ENCODE measurements around the gene CELF5.
"Not testable (repeated sequence)": the region's sequence is repeated elsewhere in the genome, so short reads cannot be mapped to it uniquely, and the experiment has no call there.

The CELF5 gene

DNA sequence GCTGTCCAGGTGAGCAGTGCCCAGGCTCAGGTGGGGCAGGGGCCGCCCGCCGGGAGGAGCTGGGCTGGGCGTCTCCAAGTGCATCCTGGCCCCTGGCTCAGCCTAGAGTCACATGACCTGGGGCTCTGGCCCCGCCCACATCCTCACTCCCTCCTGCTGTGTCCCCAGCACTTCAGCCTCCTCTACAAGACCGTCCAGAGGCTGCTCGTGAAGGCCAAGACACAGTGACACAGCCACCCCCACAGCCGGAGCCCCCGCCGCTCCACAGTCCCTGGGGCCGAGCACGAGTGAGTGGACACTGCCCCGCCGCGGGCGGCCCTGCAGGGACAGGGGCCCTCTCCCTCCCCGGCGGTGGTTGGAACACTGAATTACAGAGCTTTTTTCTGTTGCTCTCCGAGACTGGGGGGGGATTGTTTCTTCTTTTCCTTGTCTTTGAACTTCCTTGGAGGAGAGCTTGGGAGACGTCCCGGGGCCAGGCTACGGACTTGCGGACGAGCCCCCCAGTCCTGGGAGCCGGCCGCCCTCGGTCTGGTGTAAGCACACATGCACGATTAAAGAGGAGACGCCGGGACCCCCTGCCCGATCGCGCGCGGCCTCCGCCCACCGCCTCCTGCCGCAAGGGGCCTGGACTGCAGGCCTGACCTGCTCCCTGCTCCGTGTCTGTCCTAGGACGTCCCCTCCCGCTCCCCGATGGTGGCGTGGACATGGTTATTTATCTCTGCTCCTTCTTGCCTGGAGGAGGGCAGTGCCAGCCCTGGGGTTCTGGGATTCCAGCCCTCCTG, 16.8 kb upstream of the CELF5 start:
- no peak for DNase-seq (ENCODE audit: low spot score)

DNA sequence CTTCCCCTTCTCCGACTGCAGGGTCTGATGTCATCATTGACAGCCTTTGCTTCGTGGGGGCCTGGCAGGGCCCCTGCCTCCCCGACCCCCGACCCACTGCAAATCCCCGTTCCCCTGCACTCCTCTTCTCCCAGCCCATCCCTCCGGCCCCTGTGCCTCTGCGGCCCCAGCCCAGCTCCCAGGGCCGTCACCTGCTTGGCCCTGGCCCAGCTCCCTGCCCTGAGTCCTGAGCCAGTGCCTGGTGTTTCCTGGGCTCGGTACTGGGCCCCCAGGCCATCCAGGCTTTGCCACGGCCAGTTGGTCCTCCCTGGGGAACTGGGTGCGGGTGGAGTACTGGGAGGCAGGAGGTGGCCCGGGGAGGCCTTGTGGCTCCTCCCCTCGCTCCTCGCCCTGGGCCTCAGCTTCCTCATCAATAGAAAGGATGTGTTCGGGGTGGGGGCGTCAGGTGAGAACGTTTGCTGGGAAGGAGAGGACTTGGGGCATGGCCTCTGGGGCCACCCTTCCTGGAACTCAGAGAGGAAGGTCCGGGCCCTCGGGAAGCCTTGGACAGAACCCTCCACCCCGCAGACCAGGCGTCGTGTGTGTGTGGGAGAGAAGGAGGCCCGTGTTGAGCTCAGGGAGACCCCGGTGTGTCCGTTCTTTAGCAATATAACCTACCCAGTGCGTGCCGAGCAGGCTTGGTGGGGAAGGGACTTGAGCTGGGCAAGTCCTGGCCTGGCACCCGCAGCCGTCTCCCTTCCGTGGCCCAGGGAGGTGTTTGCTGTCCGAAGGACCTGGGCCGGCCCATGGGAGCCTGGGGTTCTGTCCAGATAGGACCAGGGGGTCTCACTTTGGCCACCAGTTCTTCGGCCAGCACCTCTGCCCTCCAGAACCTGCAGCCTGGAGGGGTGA, 15.9 kb upstream of the CELF5 start:
- DNase-seq (ENCODE audit: low spot score): no peak

- DNase-seq (ENCODE audit: low spot score): peak; percentile 53
These were observed 14.0 kb upstream of the CELF5 start for GRCh38 chr19:3210347-3211017.

GRCh38 chr19:3211191-3211590, 13.3 kb upstream of the CELF5 start:
- DNase-seq (ENCODE audit: low spot score): no peak

- no peak for DNase-seq (ENCODE audit: low spot score)
These were observed 11.3 kb upstream of the CELF5 start for GRCh38 chr19:3213159-3213558.

- no peak for DNase-seq (ENCODE audit: low spot score)
These were observed 7.6 kb upstream of the CELF5 start for GRCh38 chr19:3216874-3217273.

GRCh38 chr19:3220576-3220975, 3.9 kb upstream of the CELF5 start:
- DNase-seq (ENCODE audit: low spot score): no peak

GRCh38 chr19:3221576-3221975, 2.9 kb upstream of the CELF5 start:
- DNase-seq (ENCODE audit: low spot score): not testable (repeated sequence)

DNA sequence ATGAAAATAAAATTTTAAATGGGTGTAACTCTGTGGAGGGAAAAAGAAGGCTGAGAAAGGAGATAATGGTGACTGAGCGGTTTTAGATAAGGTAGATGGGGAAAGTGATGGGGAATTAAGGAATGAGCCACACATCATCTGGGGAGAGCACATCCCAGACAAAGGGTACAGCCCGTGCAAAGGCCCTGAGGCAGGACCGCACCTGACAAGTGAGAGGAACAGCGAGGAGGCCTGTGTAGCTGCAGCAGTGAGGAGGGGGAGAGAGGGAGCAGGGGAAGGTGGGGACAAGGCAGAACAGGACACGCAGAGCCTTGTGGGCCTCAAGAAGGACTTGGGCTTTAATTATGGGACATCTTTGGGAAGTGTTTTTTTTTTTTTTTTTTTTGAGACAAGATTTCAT, 1.8 kb upstream of the CELF5 start:
- DNase-seq (ENCODE audit: low spot score): no peak

- no peak for DNase-seq (ENCODE audit: low spot score)
These were observed 666 bp downstream of the CELF5 start for GRCh38 chr19:3225169-3225485.

DNA sequence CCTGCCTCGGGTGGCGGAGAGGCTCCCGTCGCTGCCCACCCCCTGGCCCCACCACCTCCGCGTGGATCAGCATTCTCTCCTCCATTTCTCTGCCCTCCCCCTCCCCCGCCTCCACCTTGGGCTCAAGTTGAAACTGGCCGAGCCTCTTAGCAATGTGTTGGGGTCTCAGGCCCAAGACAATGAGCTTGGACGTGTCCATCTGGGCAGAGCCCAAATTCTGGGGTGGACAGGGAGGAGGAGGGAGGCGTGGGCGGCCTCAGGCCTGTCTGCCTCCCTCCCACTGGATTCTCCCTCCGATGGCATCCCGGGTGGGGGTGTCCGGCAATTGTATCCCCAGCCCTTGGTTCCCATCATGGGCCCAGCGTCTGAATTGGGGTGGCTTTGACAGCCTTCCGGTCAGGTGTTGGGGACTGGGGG, 1.2 kb downstream of the CELF5 start:
- DNase-seq (ENCODE audit: low spot score): no peak

DNA sequence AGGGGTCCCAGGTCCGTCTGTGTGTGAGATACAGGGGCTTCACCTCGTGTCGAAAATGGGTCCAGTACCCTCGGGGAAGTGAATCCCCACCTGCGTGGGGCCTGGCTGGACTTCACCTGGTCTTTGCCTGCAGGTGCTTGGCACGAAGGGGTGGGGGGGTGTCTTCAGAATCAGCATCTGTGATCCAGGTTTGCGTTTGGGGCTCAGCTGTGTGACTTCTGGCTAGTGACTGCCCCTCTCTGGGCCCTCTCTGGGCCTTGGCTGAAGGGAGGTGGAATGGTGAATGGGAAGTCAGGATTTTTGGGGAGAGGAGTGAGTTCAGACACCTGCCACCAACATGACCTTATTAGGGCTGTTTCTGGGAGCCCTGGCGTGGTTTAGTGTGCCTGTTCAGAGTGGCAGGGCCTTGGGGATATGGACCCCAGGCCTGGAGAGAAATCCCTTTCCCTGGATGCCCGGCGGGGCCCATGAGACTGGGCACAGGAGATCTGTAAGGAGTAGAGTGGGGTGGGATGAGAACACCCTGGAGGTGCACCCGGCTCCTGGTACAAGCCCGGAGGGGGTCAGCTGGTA, 2.7 kb downstream of the CELF5 start:
- no peak for DNase-seq (ENCODE audit: low spot score)

GRCh38 chr19:3229346-3229743, 4.9 kb downstream of the CELF5 start:
- no peak for DNase-seq (ENCODE audit: low spot score)

- no peak for DNase-seq (ENCODE audit: low spot score)
These were observed 5.5 kb downstream of the CELF5 start for GRCh38 chr19:3229888-3230496.

DNA sequence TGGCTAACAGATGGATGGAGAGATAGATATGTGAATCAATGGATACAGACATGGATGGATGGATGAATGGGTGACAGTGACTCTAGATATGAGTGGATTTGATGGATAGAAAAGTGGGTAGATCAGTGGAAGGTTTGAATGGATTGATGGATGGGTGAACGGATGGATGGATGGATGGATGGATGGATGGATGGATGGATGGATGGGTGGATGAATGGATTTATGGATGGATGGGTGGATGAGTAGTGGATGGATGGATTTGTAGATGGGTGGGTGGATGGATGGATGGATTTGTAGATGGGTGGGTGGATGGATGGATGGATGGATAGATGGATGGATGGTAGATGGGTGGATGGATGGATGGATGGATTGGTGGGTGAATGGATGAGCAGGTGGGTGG, 6.8 kb downstream of the CELF5 start:
- DNase-seq (ENCODE audit: low spot score): no peak

GRCh38 chr19:3233116-3233515, 8.7 kb downstream of the CELF5 start:
- no peak for DNase-seq (ENCODE audit: low spot score)

- no peak for DNase-seq (ENCODE audit: low spot score)
These were observed 9.4 kb downstream of the CELF5 start for GRCh38 chr19:3233831-3234230.

DNA sequence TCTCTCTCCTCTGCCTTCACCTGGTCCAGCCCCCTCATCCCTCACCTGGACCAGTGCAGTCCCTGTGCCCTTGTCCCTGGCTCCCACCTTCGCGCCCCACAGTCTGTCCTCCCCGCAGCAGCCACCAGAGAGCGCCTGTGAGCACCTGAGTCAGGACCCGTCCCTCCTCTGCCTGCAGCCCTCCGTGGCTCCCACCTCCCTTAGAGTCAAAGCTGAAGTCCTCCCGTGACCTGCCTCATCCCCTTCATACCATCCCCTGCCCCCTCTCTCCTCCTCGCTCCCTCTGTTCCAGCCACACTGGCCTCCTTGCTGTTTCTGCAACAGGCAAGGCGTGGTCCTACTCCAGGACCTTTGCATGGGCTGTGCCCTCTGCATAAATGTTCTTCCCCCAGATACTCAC, 10.3 kb downstream of the CELF5 start:
- no peak for DNase-seq (ENCODE audit: low spot score)

- DNase-seq (ENCODE audit: low spot score): not testable (repeated sequence)
These were observed 11.1 kb downstream of the CELF5 start for GRCh38 chr19:3235604-3236003.

GRCh38 chr19:3236272-3236671, 11.8 kb downstream of the CELF5 start:
- DNase-seq (ENCODE audit: low spot score): no peak

GRCh38 chr19:3238066-3238561, 13.7 kb downstream of the CELF5 start:
- DNase-seq (ENCODE audit: low spot score): no peak

DNA sequence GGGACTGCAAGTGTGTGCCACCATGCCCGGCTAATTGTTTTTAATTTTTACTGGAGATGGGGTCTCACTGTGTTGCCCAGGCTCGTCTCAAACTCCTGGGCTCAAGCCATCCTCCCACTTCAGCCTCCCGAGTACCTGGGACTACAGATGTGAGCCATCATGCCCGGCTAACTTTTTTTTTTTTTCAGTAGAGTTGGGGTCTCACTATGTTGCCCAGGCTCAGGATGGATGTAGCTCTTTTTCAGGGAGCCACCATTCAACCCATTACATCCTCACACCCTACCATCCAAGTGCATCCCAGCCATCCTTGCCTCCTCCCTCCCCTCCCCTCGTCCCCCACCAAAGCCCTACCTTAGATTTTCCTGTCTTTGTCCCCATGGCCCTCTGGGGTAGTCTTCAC, 14.9 kb downstream of the CELF5 start:
- DNase-seq (ENCODE audit: low spot score): no peak
